NCI-H128 (cell line): ENCODE results near the gene BDNF.
"Not testable (repeated sequence)": the region's sequence is repeated elsewhere in the genome, so short reads cannot be mapped to it uniquely, and the experiment has no call there.

Source experiments
- DNase-seq: peaks from one replicate; lab custom pipeline; 2025; ENCODE audit not compliant: unreplicated experiment; lab: John Stamatoyannopoulos, UW

The BDNF gene

GRCh38 chr11:27672836-27673464 is 27.3 kb downstream of the BDNF start:
- DNase-seq: no peak

DNA sequence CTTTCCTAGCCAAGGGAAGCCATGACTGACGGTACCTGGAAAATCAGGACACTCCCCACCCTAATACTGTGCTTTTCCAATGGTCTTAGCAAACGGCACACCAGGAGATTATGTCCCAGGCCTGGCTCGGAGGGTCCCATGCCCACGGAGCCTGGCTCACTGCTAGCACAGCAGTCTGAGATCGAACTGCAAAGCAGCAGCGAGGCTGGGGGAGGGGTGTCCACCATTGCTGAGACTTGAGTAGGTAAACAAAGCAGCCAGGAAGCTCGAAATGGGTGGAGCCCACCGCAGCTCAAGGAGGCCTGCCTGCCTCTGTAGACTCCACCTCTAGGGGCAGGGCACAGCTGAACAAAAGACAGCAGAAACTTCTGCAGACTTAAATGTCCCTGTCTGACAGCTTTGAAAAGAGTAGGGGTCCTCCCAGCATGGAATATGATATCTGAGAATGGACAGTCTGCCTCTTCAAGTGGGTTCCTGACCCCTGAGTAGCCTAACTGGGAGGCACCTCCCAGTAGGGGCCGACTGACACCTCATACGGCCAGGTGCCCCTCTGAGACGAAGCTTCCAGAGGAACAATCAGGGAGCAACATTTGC is 34.6 kb downstream of the BDNF start:
- DNase-seq: not testable (repeated sequence)

DNA sequence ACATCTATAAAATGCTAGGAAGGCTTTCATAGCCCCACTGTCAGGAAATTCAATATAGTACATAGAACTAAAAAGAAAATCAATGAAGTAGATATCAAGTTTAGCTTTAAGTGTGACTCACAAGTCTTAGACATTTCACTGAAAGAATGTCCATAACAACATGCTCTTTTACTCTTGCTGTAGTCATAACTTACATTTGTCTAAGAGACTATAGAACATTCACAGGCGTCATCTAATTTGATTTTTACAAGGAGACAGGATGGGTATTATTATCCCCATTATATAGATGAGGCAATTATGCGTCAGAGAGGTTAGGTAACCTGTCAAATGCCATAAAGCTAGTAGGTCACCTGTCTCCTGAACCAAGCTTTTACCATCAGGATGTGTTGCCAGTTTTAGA is 36.9 kb downstream of the BDNF start:
- DNase-seq: no peak

DNA sequence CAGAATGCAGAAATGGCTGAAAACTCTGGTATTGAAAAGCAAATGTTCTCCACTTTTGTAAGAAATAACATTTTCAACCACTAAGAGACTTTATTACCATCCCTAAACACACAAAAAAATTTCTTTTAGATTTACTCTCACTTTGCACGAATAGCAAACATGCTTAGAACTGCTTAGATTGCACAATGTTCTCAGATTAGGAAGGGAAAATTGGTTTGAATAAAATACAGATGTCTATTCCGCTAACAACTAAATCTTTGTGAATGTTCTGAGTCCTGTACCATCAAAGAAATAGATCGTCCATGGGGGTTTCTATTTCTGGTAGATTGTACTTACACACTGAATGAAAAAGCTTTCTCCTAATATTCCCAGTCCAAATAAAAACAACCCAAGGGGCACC is 40.1 kb downstream of the BDNF start:
- DNase-seq: no peak

GRCh38 chr11:27658535-27659236 is 41.6 kb downstream of the BDNF start:
- no peak for DNase-seq

DNA sequence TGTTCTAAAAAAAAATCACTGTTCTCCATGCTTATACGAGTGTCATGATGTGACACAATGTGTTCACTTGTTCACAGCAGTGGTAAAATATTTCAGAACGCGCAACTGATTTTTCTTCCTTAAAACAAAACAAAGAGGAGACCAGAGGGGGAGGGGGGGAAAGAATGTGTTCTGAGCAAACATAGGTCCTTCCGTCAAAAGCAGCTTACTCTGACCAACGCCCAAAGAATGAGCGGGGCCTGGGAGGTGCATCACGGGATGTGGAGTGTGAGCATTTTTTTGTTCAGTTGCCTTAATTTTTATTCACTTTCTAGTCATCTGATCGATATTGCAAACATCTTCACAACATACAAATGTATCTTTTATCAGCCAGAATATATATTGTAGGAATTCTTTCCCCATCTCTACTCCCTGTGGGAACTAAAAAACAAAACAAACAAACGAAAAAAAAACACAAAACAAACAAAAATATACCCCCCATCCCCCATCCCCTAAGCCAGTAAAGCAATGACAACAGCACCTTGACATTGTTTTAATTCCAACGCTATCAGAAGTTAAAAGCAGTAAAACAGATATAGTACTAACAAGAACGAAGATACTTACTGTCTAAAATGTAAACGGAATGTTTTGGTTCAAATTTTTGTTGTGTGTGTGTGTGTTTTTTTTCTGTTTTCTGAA is 43.3 kb downstream of the BDNF start:
- DNase-seq: no peak

- no peak for DNase-seq
These were observed 43.9 kb downstream of the BDNF start for GRCh38 chr11:27656320-27656719.

DNA sequence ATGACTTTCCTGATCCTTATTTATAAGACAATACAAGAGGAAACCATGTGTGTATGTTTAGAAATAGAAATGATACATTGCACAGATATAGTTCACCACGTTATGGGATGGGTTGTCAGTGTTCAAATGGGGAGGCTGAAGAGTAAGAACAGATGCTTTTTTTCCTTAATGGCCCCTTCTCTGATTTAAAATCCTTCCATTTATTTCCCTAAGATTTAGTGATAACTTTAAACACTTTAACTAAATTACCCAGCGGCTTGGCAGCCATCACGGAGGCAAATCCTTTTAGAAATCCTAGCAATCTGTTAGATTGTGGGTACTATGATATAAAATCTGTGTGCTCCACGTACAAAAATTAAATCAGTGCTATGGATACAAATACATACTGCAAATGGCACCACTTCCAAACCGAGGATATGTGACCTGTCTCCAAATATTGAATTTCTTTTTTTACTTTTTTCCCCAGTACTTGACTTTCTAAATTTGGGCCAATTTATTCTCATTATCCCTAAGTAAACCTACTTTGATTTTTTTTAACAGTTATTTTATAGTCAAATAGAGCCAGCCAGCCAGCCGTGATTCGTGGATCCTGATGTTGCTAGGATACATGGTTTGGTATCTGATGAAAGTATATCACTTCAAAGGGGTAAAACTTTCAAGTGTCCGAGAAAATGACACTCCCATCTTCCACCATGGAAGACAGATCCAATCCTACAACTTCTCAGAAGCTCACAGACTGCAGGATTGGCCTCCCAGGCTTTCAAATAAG is 46.1 kb downstream of the BDNF start:
- no peak for DNase-seq

DNA sequence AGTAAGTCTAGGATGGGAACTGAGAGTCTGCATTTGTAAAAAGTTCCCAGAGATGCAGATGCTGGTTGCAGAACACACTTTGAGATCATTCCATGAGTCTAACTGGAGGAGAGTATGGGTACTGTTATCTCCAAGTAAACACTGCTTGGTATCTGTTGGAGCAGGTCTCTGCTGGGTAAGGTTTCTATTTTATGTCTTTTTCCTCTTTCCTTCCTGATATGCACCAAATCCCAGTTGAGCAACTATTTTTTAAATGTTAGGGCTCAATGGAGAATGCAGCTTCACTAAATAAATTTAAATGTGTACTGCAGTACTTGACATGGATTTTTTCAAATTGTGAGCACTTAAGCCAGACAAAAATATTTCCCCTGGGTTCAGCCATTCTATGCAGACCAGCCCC is 48.5 kb downstream of the BDNF start:
- no peak for DNase-seq

DNA sequence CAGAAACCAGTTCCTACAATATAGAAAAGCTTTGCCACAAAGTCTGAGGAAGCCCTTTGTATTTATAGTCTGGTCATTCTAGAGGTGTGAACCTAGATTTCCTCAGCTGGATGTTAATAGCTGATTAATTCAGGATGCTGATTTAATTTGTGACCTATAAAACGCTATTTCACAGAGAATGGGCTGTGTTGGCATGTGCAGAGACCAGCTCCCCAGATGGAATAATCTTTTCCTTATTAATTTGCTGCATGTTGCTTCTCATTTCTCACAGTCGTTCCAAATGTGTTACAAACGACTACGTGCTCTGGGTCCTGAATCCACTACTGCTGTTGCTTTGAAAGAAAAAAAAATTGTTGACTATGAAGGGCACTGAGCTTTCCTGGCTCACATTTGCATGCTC is 49.3 kb downstream of the BDNF start:
- no peak for DNase-seq

DNA sequence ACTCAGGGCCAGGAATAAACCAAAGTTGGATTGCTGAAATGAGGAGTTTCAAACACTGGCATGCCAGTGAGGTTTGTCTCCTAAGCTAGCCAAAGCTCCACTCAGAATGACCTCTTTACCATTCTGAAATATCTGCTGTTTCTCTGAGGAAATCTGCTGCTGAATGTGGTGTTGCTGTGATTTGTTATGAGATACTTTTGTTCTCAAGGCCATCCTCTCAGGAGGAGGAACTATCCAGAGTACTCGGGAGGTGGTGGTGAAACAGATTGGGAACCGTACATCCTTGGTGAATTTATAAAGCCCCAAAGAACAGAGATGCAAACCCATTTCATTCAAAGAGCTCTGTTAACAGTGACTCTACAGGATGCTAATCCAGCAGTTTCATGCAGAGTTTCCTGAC is 50.5 kb downstream of the BDNF start:
- DNase-seq: no peak

DNA sequence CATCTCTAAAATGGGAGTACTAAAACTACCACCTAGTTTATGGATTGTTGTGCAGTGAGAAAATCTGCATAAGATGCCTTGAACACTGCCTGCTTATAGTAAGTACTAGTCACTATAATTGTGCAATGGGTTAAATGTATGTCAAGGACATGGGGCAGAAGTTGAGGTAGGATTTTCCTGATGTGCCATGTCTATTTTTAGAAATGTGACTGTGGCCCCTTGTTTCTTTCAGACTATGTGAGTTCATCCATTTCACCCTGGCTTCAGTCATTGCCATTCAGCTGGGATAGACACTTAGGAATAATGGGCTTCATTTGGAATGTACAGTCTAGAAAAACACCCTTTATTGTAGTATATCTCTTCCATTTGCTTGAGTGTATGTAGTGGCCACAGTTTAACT is 51.4 kb downstream of the BDNF start:
- DNase-seq: no peak

- no peak for DNase-seq
These were observed 54.0 kb downstream of the BDNF start for GRCh38 chr11:27646051-27646818.

DNA sequence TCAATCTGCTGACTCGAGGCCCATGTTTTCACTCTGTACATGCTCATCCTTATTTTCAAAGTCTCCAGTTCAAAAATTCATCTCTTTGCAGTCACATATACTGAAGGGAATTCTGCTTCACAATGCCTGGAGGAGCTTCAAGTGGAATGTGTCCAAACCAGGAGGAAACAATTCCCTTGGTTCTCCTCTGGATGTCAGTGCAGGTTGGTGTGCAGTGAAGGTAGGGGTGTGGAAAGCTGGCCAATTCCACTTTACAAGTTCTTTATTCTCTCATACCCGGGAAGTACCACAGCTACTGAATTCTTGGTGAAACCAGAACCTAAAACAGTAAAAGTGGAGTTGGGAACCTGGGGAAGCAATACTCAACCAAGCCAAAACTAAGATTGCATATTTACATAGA is 57.3 kb downstream of the BDNF start:
- no peak for DNase-seq

DNA sequence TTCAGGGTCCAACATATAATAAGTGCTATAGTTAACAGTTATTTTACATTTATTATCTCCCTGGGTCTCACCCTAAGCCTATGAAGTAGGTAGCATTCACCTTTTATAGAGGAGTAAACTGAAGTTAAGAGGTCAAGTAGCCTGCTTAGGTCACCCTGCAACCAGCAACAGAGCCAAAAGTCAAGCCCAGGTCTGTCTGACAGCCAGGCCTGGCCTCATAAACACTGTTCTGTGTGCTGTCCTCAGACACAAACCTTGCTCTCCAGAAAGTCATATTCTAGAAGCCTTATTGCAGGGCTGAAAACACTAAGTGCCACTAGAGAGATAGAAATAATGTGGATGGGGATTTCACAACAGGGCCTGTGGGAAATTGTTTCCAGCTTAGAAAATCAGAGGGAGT is 59.3 kb downstream of the BDNF start:
- DNase-seq: no peak

DNA sequence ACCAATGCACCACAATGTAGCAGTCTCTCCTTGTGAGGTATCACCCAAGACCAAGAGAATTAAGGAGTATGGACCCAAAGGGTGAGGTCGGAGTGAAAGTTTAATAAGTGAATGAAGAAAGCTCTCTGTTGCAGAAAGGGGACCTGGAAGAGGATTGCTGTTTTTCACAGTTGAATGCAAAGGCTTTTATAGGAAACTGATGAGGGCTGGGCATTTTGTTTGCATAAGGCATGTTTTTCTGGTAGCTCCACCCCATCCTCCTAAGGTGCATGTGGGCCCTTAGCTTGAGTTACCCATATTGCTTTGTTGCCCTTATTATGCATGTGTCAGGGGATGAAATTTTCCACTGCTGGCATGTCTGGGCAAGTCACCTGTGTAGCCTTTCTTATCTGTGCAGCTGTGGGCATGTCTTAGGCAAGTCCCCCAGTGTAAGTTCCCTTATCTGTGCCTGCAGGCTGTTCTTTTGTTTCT is 64.7 kb downstream of the BDNF start:
- no peak for DNase-seq

GRCh38 chr11:27634776-27635175 is 65.5 kb downstream of the BDNF start:
- DNase-seq: not testable (repeated sequence)

- DNase-seq: not testable (repeated sequence)
These were observed 66.0 kb downstream of the BDNF start for GRCh38 chr11:27634282-27634681.

DNA sequence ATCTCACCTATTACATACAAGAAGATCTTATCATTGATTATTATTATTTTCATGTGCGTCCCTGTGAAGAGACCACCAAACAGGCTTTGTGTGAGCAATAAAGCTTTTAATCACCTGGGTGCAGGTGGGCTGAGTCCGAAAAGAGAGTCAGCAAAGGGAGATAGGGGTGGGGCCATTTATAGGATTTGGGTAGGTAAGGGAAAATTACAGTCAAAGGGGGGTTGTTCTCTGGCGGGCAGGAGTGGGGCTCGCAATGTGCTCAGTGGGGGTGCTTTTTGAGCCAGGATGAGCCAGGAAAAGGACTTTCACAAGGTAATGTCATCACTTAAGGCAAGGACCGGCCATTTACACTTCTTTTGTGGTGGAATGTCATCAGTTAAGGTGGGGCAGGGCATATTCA is 71.2 kb downstream of the BDNF start:
- not testable (repeated sequence) for DNase-seq

- no peak for DNase-seq
These were observed 72.3 kb downstream of the BDNF start for GRCh38 chr11:27627979-27628378.
